Ovary (tissue), 9 donors: ENCODE results near the gene SMARCA4. TPM values are rescaled to one million over a fixed set of nuclear protein-coding genes. Genes with fewer than 3 reads are reported as not detected.
"Not testable (repeated sequence)": the region's sequence is repeated elsewhere in the genome, so short reads cannot be mapped to it uniquely, and the experiment has no call there.

Experiments used
- DNase-seq, 5 donors: peaks; one replicate each; pipeline ENCODE4 v3.0.0-alpha.2; 2019 to 2020
- H3K27ac ChIP-seq, 2 donors: fragments of 200-600 bp; one replicate each; pipeline versions ENCODE4 v1.5.1 to v1.8.0; 2019 to 2022
- H3K27me3 ChIP-seq: fragments of 200-600 bp; one replicate; pipeline ENCODE4 v1.8.0; 2022
- H3K36me3 ChIP-seq: fragments of 200-600 bp; sonication (generic); one replicate; pipeline ENCODE4 v1.5.1; 2019
- H3K4me1 ChIP-seq: one replicate; pipeline ENCODE4 v1.8.1; 2013; ENCODE audit warnings: mild to moderate bottlenecking, moderate library complexity; ENCODE audit not compliant: insufficient read depth
- H3K4me3 ChIP-seq: fragments of 200-600 bp; sonication (generic); one replicate; pipeline ENCODE4 v1.5.1; 2017
- H3K9me3 ChIP-seq, 2 donors: fragments of 200-600 bp in 1 of 2; sonication (generic) in 1 of 2; one replicate each; pipeline versions ENCODE4 v1.5.1 to v1.8.1; 2013 to 2019; ENCODE audit warnings: mild to moderate bottlenecking in 1 of 2, moderate library complexity in 1 of 2
- CTCF ChIP-seq, 3 donors: fragments of 450-650 bp in 2 of 3; fragments of 200-600 bp in 1 of 3; IDR thresholded peaks; one replicate each; pipeline versions ENCODE4 v1.5.1 to v1.8.0; 2016 to 2022; ENCODE audit warnings: antibody characterized with exemption in 3 of 3, mild to moderate bottlenecking in 1 of 3
- EP300 ChIP-seq: sonication (generic); formaldehyde crosslinking; IDR thresholded peaks from one replicate; pipeline ENCODE4 v1.6.1; 2017; ENCODE audit warnings: antibody characterized with exemption
- POLR2A ChIP-seq: fragments of 450-650 bp; IDR thresholded peaks from one replicate; pipeline ENCODE4 v1.6.1; 2017; ENCODE audit warnings: antibody characterized with exemption, mild to moderate bottlenecking, moderate library complexity
- WGBS, 3 donors: extraction: QIAGEN DNeasy Blood & Tissue Kit in 1 of 3; methylation state at CpG; one replicate each; pipeline versions ENCODE4 v1.1.5 to v1.1.7; 2013 to 2017; 5-methylcytosine and 5-hydroxymethylcytosine counted together
- intact Hi-C, 4 donors: fragments of 100-400 bp; cut with DNase I; formaldehyde crosslinking; loops; one replicate each; pipeline versions ENCODE4 v1.11.0 to v1.15.1; 2022 to 2023
- polyA plus RNA-seq, 2 donors: library from polyadenylated mRNA; stranded (reverse); fragments of 200-250 nt in 1 of 2; fragments of 350-450 nt in 1 of 2; fragmentation: Illumina TruSeq in 1 of 2; extraction: RNeasy Lipid Tissue Mini Kit (QIAGEN cat#74804) in 1 of 2; gene quantifications; one replicate each; pipeline ENCODE4 v1.2.3, GENCODE V29; 2013 to 2014
- total RNA-seq, 7 donors: library from RNA; depleted of rRNA in 2 of 7; stranded (reverse); fragments of >200 nt in 2 of 7; fragmentation: NEBNext Ultra II Directional in 3 of 7; extraction: Animal tissue kit (Norgen Biotek cat#: 25700) in 3 of 7; gene quantifications; one replicate each; pipeline versions ENCODE4 v1.1.0 to v1.2.4, GENCODE V29; 2016 to 2023
- donor health status: DM: no; HTN: no; CAD: no; lungs with moderate emphysema.
- donor health status: DM: no; HTN: no; CAD: no.
- donor health status: Bipolar disorder and iron deficiency.
- donor health status: DM: yes; HTN: yes; CAD: no.
- donor health status: DM: no; HTN: no; CAD: no.
- donor health status: DM: yes; HTN: yes; CAD: no.

The SMARCA4 gene
- total and polyA plus RNA-seq, 9 donors, result 32.1 to 96.7 (median 68.3) TPM

- WGBS, 3 donors, result 66 to 72% (median 67%) methylated on average over 4 of the region's 4 CpGs
- TF ChIP-seq EP300 (no peak), POLR2A (no peak), CTCF (IDR thresholded peaks at IDR 0.05) (no peak)
- Histone ChIP-seq H3K27me3 (no peaks in the 10 kb centered on the region), H3K4me3 (no peak overlapping the region), H3K9me3 (no peaks in the 10 kb centered on the region), H3K4me1 (peaks cover 10% of the 10 kb centered on the region), H3K27ac (peak overlapping the region; percentile 93 to 98), H3K36me3 (no peaks in the 10 kb centered on the region)
- intact Hi-C loops, result no loop called here
- no peak for DNase-seq
These were observed 127.2 kb downstream of the SMARCA4 start for GRCh38 chr19:11087870-11088505.

GRCh38 chr19:11088506-11089253 is 127.8 kb downstream of the SMARCA4 start:
- Histone ChIP-seq H3K4me3 (peak overlapping the region; percentile 64), H3K36me3 (no peaks in the 10 kb centered on the region), H3K4me1 (peaks cover 10% of the 10 kb centered on the region), H3K9me3 (no peaks in the 10 kb centered on the region), H3K27ac (peak overlapping the region; percentile 93 to 98), H3K27me3 (no peaks in the 10 kb centered on the region)
- WGBS, 3 donors, result 4 to 5% (median 4%) methylated on average over 11 of the region's 11 CpGs
- intact Hi-C loops, result no loop called here
- peak; percentile 67 to 82 (median 70) for DNase-seq
- TF ChIP-seq CTCF (IDR thresholded peaks at IDR 0.05), result no peak
- no peak for TF ChIP-seq POLR2A
- no peak for TF ChIP-seq EP300

DNA sequence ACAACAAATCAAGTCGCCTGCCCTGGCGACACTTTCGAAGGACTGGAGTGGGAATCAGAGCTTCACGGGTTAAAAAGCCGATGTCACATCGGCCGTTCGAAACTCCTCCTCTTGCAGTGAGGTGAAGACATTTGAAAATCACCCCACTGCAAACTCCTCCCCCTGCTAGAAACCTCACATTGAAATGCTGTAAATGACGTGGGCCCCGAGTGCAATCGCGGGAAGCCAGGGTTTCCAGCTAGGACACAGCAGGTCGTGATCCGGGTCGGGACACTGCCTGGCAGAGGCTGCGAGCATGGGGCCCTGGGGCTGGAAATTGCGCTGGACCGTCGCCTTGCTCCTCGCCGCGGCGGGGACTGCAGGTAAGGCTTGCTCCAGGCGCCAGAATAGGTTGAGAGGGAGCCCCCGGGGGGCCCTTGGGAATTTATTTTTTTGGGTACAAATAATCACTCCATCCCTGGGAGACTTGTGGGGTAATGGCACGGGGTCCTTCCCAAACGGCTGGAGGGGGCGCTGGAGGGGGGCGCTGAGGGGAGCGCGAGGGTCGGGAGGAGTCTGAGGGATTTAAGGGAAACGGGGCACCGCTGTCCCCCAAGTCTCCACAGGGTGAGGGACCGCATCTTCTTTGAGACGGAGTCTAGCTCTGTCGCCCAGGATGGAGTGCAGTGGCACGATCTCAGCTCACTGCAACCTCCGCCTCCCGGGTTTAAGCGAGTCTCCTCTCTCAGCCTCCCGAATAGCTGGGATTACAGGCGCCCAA is 128.6 kb downstream of the SMARCA4 start, which contains the start of gene LDLR:
Gene LDLR, plus strand, starts transcription at position 210 of the 760 bp plus-strand sequence. Its CDS starts 86 bp downstream, at position 296.
- WGBS, 3 donors, result 0 to 1% (median 0%) methylated on average over 43 of the region's 43 CpGs
- Histone ChIP-seq H3K27me3 (no peaks in the 10 kb centered on the region), H3K27ac (peak within 1 kb of the TSS; percentile 93 to 98), H3K36me3 (no peaks in the 10 kb centered on the region), H3K4me1 (peaks cover 10% of the 10 kb centered on the region), H3K4me3 (peak within 1 kb of the TSS; percentile 64), H3K9me3 (no peaks in the 10 kb centered on the region)
- intact Hi-C loops, result loop anchor here in 1 of 4 donors (5.0 kb wide), 1 partner anchor 52 kb away; no protein-coding TSS in a partner anchor
- peak; percentile 80 to 92 (median 88) for DNase-seq
- TF ChIP-seq POLR2A (peak; percentile 87), CTCF (IDR thresholded peaks at IDR 0.05) (no peak), EP300 (peak; percentile 98)

GRCh38 chr19:11090014-11090263 is 129.1 kb downstream of the SMARCA4 start:
- Histone ChIP-seq H3K4me3 (peak overlapping the region; percentile 64), H3K4me1 (peaks cover 11% of the 10 kb centered on the region), H3K27ac (peak overlapping the region; percentile 93 to 98)
- not testable (repeated sequence) for DNase-seq, H3K9me3 ChIP-seq, H3K36me3 ChIP-seq, H3K27me3 ChIP-seq
- intact Hi-C loops, result loop anchor here in 1 of 4 donors (5.0 kb wide), 1 partner anchor 53 kb away; no protein-coding TSS in a partner anchor
- WGBS, 3 donors, result 0 to 1% (median 1%) methylated on average over 15 of the region's 15 CpGs
